NCI-H1417 treated with DMSO at 0.1 percent for 48 hours (cell line): ENCODE measurements around the gene UNC93B1.

Experiments used
- DNase-seq: peaks from one replicate; lab custom pipeline; 2025; lab: John Stamatoyannopoulos, UW

UNC93B1 gene, protein sequence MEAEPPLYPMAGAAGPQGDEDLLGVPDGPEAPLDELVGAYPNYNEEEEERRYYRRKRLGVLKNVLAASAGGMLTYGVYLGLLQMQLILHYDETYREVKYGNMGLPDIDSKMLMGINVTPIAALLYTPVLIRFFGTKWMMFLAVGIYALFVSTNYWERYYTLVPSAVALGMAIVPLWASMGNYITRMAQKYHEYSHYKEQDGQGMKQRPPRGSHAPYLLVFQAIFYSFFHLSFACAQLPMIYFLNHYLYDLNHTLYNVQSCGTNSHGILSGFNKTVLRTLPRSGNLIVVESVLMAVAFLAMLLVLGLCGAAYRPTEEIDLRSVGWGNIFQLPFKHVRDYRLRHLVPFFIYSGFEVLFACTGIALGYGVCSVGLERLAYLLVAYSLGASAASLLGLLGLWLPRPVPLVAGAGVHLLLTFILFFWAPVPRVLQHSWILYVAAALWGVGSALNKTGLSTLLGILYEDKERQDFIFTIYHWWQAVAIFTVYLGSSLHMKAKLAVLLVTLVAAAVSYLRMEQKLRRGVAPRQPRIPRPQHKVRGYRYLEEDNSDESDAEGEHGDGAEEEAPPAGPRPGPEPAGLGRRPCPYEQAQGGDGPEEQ

DNA sequence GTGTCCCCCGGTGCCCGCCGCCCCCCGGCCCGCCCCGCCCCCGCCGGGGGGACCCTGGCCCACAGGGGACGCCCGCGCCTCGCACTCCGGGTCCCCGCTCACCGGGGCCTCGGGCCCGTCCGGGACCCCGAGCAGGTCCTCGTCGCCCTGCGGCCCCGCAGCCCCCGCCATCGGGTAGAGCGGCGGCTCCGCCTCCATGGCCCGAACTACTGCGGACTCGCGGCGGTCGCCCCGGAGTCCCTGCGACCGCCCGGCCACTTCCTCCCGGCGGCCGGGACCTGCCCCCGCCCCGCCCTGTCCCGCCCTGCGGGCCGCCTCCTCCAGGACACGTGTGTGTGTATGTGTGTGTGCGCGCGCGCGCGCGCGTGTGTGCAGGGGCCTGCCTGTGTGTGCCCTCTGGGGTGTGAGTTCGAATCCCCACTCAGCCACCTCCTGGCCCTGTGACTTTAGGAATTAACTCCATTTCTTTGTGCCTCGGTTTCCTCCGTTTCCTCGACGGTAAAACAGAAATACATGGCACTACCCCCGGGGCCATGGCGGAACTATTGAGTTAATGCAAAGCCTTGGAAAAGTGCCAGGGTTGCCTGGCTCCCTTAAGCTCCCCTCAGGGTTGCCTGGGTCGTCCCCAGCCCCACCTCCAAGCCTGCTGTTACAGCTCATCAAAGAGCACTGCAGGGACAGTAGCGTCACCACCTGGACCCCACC lies at the start of gene UNC93B1:
Gene UNC93B1 (minus strand): TSS at position 252 of the 705 bp plus-strand sequence. CDS start 54 bp downstream, at position 198.
- no peak for DNase-seq

DNA sequence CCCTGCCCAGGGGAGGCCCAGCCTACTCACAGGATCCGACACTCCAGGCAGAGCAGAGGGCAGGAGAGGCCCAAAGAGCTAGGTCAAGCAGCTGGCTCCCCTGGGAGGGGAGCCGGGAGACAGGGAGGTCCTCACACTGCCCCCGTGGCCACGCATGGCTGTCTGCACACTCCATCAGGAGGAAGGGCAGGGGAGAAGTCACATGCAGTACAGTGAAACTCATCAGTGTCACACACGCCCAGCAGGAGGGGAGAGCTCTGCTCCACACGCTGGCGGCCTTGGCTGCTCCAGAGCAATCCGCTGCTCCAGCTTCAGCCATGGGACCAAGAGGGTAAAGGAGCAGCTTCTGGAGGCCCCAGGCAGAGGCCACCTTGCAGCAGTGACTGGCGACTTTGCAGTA lies 49.2 kb upstream of the UNC93B1 start:
- no peak for DNase-seq

DNA sequence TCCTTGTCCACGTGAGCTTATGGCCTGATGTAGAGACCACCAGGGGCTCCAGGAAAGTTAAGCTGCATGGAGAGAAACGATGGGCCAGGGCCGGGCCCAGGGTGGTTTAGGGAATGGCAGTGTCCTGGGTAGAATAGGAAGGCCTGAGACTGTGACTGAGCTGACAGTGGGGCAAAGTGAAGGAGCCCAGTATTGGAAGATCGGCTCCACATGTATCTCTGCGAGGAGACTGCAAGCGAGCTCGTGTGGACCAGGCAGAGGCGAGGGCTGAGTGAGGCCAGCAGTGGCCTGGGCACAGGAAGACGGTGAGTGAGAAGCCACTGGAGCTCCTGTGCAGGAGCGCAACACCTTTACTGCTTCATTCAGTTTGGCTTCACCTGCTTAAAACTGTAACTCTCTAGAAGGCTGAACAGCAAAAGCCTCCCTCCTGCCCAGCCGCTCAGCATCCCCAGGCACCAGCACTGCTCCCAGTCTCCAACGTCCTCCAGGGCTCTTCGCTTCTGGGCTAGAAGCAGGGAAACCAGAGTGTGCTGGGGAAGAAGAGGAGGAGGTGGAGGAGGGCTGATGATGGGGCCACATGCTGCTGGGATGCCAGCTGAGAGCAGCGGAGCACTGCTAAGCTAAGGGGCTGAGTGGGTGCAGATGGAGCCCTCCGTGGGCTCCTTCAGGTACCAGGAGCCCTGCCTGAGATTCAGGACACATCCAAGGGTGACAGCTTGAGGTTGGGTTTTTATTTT lies 48.4 kb upstream of the UNC93B1 start:
- DNase-seq = no peak

DNA sequence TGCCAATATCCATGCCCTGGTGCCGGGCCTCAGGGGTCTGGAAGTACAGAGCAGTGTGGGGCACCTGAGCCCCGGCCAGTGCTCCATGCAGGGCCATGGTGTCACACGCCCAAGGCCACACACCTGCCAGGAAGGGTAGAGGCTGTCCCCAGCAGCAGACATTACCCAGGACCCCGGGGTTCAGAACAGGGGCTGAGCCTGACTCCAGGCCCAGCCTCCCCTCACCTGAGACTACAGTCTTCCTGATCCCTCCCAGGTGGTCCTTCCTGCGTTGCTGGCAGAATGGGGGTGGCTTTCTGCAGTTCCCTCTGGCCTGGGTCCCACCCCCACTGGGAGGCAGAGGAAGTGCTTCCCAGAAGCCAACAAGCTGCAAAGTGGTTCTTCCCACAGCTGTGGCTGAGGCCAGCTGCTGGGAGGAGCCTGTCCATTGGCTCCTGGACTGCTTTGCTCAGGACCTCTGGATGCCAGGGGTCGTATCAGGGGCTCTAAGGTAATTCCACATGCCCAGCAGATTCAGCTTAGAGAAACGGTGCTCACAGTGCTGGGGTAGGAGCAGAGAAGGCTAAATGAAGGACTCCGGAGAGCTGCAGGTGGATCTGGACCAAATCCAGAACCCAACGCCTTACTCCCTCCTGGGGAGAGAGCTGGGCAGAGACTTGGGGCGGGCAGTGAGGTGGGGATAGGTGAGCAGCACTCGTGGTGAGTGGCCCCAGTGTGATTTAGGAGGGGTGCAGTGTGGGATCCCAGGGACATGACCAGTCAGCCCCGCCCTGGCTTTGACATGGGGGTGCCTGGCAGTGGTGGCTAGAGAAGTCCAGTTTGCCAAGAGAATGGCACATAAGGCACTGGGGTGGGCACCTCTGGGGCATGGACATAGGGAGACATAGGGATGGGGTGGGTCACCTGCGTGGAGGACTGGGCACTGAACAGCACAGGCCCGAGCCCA lies 47.6 kb upstream of the UNC93B1 start:
- no peak for DNase-seq

DNA sequence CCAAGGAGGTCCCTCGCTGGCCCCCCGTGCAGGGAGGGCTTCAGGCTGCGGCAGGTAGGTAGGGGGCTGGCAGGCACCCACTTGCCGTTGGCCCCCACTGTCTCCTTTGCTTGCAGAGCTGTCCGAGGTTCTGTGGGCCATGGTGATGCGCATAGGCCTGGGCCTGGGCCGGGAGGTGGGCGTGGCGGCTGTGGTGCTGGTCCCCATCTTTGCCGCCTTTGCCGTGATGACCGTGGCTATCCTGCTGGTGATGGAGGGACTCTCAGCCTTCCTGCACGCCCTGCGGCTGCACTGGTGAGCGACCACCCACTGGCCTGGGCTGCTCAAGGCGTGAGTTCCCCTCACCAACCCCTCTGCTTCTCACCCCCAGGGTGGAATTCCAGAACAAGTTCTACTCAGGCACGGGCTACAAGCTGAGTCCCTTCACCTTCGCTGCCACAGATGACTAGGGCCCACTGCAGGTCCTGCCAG lies 46.5 kb upstream of the UNC93B1 start:
- DNase-seq = no peak

DNA sequence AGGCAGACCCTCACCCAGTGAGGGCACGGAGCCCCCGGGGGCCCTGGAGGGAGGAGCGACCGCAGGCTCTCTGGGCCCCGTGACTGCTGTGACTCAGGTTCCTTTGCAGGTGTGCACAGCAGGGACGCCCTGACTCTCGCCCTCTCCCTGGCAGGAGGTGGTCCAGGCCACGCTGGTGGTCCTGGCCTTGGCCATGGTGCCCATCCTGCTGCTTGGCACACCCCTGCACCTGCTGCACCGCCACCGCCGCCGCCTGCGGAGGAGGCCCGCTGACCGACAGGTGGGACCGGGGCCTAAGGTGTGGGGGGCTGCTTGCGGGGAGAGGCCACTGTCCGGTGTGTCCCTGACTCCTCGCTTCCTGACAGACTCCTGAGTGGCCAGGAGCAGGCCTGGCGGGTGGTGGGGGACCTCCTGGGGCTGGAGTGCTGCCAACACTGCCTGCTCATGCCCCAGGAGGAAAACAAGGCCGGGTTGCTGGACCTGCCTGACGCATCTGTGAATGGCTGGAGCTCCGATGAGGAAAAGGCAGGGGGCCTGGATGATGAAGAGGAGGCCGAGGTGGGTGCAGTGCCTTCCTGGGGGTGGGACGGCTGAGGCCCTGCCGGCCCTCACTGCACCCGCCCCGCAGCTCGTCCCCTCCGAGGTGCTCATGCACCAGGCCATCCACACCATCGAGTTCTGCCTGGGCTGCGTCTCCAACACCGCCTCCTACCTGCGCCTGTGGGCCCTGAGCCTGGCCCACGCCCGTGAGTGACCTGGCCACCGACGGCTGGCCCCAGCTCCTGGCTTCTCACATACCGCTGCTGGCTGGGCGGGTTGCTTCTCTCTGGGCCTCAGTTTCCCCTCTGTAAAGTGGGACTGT lies 45.8 kb upstream of the UNC93B1 start:
- DNase-seq = no peak

DNA sequence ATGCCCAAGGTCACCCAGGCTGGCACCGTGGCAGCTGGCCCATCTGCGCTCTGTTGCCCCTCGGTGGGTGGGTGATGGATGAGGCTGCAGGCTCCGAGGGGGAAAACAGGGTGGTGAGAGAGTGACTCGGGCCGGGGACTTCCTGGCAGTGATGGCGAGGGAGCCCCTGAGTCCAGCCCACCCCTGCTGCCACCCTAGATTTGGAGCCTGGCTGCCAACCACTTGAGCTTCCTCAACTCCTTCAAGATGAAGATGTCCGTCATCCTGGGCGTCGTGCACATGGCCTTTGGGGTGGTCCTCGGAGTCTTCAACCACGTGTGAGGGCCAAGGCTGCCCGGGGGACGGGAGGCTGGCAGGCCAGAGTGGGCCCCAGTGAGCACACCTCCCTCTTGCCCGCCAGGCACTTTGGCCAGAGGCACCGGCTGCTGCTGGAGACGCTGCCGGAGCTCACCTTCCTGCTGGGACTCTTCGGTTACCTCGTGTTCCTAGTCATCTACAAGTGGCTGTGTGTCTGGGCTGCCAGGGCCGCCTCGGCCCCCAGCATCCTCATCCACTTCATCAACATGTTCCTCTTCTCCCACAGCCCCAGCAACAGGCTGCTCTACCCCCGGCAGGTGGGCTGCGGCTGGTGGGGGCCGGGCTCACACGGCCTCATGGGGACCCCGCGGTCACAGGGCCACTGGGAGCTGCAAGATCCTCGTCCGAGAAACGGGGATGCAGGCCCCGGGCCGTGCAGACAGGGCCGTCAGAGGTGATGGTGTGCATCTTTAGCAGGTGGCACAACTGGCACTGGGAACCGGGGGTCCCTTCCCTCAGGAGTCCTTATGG lies 45.0 kb upstream of the UNC93B1 start:
- DNase-seq = no peak

DNA sequence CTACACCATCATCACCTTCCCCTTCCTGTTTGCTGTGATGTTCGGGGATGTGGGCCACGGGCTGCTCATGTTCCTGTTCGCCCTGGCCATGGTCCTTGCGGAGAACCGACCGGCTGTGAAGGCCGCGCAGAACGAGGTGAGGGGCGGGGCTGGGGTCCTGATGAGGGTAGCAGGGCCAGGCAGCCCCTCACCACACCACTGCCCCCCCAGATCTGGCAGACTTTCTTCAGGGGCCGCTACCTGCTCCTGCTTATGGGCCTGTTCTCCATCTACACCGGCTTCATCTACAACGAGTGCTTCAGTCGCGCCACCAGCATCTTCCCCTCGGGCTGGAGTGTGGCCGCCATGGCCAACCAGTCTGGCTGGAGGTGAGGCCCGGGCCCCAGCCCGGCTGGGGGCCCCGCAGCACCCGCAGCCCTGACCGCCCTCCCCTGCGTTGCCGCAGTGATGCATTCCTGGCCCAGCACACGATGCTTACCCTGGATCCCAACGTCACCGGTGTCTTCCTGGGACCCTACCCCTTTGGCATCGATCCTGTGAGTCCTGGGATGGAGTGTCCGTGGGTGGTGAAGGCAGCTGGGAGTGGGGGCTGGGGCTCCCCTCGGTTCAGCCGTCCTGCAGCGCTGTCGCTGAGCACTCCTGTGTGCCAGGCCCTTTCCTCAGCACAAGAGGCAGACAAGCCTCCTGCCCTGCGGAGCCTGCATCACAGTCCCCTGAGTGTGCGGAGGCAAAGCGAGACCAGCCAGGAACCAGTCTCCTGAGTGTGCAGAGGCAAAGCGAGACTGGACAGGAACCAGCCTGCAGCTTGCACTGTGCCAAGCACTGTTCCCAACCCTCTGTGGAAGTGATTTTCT lies 43.8 kb upstream of the UNC93B1 start:
- DNase-seq = no peak

DNA sequence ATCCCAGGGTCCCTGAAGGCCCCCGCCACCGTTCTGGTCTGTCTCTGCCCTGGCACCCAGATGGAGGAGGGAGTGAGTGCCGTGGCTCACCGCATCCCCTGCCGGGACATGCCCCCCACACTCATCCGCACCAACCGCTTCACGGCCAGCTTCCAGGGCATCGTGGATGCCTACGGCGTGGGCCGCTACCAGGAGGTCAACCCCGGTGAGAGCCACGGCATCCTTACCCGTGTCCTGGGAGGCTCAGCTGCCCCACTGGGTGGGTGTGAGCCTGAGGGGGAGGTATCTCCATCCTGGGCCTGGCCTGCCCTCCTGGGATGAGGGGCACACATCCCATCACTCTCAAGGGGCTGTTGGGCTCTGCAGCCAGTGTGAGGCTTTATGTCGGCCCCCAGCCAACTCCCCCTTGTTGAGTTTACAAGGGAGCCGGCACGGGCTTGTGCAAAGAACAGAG lies 41.0 kb upstream of the UNC93B1 start:
- DNase-seq = no peak

DNA sequence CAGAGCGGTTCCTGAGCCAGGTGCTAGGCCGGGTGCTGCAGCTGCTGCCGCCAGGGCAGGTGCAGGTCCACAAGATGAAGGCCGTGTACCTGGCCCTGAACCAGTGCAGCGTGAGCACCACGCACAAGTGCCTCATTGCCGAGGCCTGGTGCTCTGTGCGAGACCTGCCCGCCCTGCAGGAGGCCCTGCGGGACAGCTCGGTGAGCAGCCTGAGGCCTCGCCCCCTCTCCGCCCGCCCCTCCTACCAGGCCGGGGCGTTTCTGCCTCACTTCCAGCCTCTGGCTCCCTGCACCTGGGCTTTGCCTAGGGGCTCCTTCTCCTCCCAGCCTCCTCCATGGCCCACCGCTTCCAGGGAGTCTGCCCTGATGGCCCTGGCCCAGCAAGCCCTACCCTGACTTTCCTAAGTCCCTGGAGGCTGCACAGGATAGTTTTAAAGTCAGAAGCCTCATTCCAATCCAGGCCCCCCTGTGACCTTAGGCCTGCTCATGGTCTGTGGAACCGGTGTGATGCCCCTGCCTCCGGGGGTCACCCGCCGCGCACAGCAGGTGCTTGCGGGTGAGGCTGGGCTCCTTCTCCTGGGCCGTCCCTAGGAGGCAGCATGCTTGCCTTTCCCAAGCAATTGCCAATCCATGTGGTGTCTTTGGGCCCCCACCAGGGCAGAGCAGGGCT lies 40.4 kb upstream of the UNC93B1 start:
- peak; percentile 48 for DNase-seq

DNA sequence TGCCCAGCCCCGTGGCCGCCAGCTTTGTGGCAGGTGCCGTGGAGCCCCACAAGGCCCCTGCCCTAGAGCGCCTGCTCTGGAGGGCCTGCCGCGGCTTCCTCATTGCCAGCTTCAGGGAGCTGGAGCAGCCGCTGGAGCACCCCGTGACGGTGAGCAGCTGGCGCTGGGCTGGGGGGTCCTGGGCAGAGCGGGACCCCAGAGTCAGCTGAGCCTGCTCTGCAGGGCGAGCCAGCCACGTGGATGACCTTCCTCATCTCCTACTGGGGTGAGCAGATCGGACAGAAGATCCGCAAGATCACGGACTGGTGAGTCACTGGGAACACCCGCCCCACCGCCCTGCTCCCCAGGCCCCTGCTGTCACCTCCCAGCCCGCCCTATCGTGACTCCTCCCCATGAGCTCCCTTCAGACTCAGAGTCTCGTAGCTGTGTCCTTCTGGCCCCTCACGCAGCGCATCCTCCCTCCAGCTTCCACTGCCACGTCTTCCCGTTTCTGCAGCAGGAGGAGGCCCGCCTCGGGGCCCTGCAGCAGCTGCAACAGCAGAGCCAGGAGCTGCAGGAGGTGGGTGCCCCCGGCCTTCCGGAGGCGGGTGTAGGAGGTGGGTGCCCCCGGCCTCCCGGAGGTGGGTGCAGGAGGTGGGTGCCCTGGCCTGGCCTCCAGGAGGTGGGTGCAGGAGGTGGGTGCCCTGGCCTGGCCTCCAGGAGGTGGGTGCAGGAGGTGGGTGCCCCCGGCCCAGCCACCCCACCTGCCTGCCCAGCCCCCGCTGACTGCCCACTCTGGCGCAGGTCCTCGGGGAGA lies 39.6 kb upstream of the UNC93B1 start:
- no peak for DNase-seq

DNA sequence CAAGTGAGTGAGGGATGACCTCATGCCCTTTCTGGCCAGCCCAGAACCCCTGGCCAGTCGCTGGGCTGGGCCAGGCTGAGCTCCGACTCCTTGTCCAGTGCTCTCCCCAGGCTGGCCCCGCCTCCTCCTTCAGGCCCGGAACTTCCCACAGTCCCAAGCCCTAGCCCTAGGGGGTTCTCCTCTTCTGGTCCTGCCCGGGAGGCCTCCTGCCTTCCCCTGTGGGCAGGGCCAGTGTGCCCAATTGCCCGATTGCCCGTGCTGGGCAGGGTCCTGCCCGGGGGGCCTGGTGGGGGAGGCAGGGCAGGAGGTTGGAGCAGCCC lies 39.1 kb upstream of the UNC93B1 start:
- no peak for DNase-seq

DNA sequence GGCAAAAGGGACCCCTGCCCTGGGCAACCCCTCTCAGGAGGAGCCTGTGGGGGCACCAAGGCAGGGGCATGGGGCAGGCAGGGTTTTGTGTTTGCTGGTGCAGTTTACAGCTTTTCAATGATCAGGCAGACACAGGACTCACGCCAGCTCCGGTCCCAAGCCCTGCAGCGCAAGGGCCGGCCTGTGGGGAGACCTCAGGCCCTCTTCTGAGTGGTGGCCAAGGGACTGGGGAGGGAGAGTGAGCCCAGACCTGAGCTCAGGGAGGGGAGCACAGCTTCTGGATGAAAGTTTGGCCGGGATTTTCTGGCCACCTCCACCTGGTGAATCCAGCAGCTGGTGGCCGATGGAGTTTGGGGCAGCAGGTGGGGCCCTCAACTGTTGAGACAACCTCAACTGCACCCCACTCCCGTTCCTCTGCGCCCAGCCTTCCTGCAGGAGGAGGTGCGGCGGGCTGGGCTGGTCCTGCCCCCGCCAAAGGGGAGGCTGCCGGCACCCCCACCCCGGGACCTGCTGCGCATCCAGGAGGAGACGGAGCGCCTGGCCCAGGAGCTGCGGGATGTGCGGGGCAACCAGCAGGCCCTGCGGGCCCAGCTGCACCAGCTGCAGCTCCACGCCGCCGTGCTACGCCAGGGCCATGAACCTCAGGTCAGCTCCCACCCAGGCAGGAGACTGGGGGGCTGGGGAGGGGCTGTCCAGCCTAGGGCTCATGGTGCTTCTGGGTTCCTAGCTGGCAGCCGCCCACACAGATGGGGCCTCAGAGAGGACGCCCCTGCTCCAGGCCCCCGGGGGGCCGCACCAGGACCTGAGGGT lies 38.5 kb upstream of the UNC93B1 start:
- no peak for DNase-seq

DNA sequence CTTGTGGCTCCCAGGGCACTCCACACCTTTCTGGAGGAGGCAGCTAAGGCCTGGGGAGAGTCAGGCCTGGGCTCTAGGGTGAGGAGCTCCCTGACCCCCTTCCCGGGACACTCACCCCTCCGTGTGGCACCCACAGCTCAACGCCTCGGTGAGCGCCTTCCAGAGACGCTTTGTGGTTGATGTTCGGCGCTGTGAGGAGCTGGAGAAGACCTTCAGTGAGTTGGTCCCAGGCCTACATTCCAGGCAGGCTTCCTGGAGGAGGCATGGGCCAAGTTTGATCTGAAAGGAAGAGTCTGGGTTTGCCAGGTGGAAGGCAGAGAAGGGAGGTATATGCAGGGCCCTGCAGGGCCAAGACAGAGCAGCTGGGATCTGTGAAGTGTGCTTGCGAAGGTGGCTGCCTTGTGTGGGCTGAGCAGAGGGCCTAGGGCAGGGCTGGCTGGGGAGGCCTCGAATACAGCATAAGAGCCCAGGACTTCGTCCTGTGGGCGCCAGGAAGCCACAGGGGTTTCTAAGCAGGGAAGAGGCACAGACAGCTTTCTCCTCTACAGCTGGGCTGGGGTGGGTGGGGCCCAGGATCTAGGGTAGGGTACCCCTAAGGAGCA lies 37.8 kb upstream of the UNC93B1 start:
- DNase-seq = no peak

DNA sequence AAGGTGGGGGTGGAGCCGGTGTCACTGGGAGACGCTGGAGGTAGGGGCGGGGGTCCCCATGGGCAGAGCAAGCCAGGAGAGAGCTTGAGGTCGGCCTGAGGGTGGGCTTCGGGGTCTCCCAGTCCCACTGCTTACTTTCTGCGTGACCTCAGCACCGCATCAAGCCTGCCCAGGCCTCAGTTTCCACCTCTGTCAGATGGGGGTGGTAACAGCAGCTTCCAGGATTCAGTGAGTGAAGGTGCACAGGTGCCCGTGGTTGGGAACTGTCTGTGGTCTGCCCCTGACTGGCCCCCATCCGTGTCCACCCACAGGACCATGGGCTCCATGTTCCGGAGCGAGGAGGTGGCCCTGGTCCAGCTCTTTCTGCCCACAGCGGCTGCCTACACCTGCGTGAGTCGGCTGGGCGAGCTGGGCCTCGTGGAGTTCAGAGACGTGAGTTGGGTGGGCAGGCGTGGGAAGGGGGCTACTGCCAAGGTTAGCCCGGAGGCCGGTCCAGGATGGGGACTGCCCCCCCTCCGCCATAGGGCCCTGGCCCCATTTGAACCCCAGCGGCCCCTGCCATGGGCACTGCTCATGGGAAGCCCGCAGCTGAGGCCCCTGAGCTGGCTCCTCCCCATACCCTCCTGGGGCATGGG lies 37.2 kb upstream of the UNC93B1 start:
- DNase-seq = no peak
